Breast epithelium (tissue), 3 donors: ENCODE results near the gene PRDM2.

Experiments
- CTCF ChIP-seq, 3 donors: fragments of 450-650 bp; IDR thresholded peaks; one replicate each; pipeline ENCODE4 v1.5.1; 2016 to 2017; ENCODE audit warnings: antibody characterized with exemption in 3 of 3, mild to moderate bottlenecking in 3 of 3, moderate library complexity in 3 of 3
- POLR2A ChIP-seq: fragments of 450-650 bp; IDR thresholded peaks from one replicate; pipeline ENCODE4 v1.6.1; 2016; ENCODE audit warnings: antibody characterized with exemption, mild to moderate bottlenecking, moderate library complexity

- TF ChIP-seq CTCF (IDR thresholded peaks at IDR 0.05) = no peak
- TF ChIP-seq POLR2A = no peak
Measured at GRCh38 chr1:13779930-13780329, 79.9 kb downstream of the PRDM2 start.
